NK-92 (cell line): ENCODE measurements around the gene ZNF678.
A peak's percentile ranks its signal among the peaks of the same experiment; 100 is the strongest.

Source experiments
- DNase-seq: peaks from one replicate; lab custom pipeline; 2025; ENCODE audit not compliant: unreplicated experiment; lab: John Stamatoyannopoulos, UW

Gene ZNF678

DNA sequence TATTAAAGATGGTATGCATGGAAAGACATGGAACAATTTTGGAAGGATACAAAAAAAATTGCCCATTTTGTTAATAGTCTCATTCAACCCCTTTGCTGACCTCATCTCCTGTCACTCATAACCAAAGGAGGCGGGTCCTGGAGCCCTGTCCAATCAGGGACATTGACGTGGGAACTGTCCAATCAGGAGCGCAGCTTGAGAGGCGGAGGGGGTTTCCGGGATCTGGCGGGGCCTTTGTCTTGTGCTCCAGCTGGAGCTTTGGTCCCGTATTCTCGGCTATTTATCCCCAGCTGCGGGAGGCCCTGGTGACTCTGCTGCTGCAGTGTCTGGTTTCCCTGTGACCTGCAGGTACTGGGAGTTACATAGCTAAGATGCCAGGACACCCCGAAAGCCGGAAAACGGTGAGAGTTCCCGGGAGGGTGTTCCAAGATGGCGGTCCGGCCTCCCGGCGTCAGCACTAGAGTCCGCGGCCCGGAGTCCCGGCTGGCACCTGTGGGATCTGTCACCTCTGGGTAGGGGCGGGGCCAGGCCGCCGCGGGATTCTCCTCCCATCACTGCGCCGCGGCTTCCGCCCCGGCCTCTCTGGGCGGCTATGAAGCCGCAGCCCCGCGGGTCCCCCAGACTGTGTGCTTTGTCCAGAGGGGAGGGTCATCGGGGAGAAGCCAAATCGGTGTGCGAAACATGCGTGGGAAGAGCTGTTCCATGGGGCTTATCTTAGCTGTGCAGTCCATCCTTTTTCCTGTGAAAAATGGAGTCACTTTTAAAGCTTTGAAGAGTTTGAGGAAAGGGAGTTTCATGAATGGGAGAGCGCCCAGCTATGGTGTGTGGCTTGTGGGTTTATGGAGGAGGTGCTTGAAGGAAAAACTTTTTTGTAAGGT is at the start of gene ZNF678:
ZNF678 (plus strand) TSS at position 233 of the 878 bp plus-strand sequence. CDS start 87,436 bp downstream, outside the sequence.
- DNase-seq = peak; percentile 32

DNA sequence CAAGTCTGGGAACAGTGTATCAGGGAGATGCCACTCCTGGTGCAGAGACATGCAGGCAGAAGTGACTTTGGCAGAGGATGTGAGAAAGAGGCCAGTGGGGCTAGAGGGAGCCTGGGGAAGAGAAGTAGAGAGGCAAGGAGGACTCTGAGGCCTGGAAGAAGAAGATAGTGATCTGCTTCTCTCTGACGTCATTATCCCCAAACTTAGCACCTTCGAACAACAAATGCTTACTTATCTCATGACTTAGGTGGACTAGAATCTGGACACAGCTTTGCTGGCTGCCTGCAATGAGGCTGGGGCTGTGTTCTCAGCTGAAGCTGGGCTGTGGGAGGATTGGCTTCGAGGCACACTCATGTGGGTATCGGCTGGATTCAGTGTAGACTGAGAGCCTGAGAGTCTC is 44.5 kb upstream of the ZNF678 start:
- no peak for DNase-seq

DNA sequence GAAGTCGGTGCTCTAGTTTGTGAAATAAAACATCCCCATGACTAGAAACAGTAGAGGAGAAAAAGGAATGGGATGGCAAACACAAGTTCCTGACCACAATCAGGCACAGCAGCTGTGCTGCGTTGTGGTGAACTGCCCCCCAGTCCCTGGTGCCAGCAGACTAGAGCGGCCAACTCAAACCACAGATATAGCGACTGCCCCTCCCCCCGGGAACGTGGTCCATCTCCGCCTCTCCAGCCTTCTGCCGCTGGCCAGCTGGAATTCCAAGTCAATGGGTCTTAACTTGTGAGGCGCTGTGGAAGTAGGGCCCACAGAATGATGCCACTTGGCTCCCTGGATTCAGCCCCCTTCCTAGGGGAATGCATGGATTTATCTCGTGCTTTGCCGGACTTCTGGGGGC is 41.6 kb upstream of the ZNF678 start:
- DNase-seq = no peak

- DNase-seq = no peak
Observed at GRCh38 chr1:227526524-227526923, 36.8 kb upstream of the ZNF678 start.

DNA sequence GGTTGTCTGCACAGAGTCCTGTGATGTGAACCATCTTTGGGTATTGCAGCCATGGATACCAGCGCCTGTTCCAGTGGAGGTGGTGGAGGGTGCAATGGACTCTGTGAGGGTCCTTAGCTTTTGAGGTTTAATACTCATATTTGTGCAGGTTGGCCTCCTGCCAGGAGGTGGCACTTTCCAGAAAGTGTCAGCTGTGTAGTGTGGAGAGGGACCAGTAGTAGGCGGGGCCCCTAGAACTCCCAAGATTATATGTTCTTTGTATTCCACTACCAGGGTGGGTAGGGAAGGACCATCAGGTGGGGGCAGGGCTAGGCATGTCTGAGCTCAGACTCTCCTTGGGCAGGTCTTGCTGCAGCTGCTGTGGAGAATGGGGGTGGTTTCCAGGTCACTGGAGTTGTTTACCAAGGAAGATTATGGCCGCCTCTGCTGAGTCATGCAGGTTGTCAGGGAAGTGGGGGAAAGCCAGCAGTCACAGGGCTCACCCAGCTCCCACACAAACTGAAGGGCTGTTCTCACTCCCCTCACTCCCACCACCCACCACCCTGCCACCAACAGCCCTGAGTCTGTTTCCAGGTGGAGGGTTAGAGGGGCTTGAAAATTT is 31.2 kb upstream of the ZNF678 start:
- DNase-seq = no peak

DNA sequence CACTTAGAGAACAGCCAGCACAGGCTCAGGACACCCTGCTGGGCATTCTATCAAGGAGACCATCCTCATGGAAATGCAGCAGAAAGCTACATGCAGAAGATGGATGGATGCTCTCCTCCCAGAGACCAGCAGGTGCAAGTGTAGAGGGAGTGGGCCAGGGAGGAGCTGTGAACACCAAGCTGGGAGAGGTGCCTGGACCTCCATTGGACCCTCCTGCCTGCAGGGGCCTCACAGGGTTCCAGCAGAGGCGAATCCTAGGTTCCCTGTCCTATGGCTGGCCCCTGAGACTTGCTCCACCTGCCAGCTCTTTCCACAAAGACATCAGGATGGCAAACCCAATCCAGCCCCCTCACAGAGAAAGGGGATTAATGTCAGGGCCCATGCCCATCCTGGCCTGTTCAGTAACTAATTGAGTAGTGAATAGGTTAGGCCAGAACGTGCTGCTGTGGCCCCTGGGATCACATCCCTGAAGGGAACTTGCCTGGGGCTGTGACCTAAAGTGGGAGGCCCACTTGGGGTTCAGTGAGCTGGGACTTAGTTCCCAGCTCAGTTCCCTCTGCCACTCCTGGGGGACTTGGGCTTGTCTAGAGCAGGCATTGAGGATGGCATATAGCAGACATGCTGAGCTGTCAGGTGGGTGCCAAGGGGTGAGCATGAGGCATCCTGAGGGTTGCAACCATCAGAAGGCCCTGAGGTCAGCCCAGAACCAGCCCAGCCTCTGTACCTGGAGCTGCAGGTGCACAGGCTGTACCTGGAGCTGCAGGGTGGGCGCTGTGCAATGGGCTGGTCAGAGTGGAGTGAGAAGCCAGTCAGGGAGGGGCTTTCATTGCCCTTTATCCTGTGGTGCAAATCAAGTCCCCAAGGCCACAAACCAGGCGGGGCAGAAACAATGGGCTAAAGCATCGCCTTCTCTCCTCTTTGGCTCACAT is 22.9 kb upstream of the ZNF678 start:
- DNase-seq = no peak

DNA sequence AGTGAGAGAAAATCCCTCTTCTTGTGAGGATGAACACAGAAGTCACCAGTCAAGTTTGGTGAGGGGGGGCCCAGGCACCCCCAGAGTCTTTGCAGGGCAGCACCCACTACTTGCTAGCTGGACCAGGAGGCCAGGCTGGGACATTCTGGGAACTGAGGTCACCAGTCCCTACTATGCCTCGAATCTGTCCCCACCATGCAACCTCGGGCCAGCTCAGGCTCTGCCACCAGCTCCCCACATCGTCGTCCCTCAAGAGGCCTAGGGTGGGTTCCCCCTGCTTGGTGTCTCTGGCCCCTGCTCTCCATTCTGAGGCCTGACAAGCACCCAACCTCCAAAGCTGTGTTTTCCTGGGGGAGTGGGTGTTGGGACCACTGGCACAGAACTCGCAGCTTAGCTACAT is 22.2 kb upstream of the ZNF678 start:
- no peak for DNase-seq

GRCh38 chr1:227541796-227542152 is 21.6 kb upstream of the ZNF678 start:
- DNase-seq = no peak

GRCh38 chr1:227542153-227543120 is 20.9 kb upstream of the ZNF678 start:
- DNase-seq = no peak

GRCh38 chr1:227543283-227544066 is 19.9 kb upstream of the ZNF678 start:
- DNase-seq = no peak

GRCh38 chr1:227544067-227545050 is 19.0 kb upstream of the ZNF678 start:
- no peak for DNase-seq

GRCh38 chr1:227545361-227545760 is 18.0 kb upstream of the ZNF678 start:
- DNase-seq = no peak

DNA sequence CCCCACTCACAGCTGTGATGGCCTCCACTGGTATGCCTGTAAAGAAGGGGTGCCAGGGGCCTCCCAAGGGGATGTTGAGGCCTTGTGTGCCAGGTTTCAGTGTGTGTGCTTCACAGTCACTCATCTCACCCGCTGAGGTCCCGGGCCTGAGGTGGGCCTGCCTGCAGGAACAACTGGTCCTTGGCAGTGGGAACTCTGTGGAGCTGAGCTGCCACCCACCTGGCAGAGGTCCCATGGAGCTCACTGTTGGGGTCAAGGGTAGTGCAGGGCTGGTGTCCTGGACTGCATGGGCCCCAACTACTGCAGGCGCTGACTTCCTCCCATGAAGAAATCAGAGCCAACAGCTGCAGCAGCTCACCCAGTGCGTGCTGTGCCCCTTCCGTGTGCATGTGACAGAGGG is 17.3 kb upstream of the ZNF678 start:
- DNase-seq = no peak

GRCh38 chr1:227546598-227547309 is 16.6 kb upstream of the ZNF678 start:
- no peak for DNase-seq

DNA sequence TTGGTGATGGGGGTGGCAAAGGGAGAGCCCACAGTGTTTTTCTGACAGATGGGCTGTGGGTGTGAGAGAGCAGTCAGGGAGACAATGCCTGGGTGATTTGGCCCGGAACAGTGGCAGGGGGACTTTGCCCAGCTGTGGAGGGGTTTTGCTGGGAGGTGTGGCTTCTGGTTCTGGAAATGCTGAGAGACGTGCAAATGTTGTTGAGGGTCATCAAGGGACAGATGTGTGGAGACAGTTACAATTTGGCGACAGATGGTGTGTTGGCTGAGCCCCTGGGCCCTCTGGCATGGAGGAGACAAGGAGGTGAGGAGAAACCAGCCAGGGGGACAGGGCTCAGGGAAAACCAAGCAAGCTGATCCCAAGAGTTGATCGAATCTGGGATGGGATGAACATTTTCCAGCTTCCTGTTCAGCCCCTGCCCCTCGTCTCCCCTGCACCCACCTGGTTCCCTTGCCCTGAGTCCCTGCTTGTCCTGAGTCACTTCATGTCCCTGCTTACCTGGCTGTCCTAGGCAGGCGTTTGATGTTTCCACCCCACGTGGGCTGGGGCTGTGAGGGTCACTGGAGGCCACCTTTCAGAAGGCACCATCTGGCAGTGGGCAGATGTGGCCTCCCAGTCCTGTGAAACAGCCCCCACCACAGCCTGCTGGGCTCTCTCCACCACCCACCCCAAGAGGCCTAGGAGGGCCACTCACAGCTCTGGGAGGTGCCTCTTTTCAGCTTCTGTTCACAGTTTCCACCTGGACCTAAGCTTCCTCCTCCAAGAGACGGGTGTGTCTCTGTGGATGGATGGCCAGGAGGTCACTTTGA is 15.8 kb upstream of the ZNF678 start:
- no peak for DNase-seq

GRCh38 chr1:227548119-227548397 is 15.3 kb upstream of the ZNF678 start:
- no peak for DNase-seq

GRCh38 chr1:227548448-227548847 is 14.9 kb upstream of the ZNF678 start:
- DNase-seq = no peak
